A549 treated with dexamethasone at 1 μM for 4 hours (cell line): ENCODE data around the gene SPRR2E. TPM values are rescaled to one million over a fixed set of nuclear protein-coding genes. Genes with fewer than 3 reads are reported as not detected.

Experiments used
- total RNA-seq: library from RNA; stranded (reverse); fragments of 200-300 nt; extraction: Qiagen RNA extraction; gene quantifications from 5 replicates; pipeline ENCODE4 v1.2.3, GENCODE V29; 2022

The SPRR2E gene
- not detected in 5 replicates for total RNA-seq

DNA sequence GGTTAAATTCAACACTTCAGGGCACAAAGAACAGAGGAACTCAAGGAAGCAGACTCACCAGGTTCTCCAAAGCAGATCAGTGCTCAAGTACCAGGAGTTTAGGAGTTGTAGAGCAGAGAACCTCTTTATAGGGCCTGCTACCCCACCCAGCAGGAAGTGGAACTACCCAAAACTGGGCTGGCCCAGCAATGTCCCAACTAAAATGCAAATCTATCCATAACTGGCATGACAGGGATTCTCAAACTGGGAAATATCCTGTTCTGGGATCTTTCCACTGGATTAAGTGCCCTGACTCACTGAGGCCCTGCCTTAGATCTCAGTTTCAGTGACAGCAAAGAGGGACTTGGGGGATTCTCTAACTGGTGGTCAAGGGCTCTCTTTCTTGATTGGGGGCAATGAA lies at the start of gene SPRR2E:
SPRR2E (minus strand) TSS at position 101 of the 400 bp plus-strand sequence. CDS start 775 bp downstream, outside the sequence.

DNA sequence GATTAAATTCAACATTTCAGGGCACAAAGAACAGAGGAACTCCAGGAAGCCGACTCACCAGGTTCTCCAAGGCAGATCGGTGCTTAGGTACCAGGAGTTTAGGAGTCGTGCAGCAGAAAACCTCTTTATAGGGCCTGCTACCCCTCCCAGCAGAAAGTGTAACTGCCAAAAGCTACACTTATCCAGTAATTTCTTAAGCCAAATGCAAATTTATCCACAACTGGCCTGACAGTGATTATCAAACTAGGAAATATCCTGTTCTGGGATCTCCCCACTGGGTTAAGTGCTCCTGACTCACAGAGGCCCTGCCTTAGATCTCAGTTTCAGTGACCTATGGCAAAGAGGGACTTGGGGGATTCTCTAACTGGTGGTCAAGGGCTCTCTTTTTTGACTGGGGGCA lies 19.1 kb upstream of the SPRR2E start, which contains the start of gene SPRR2F:
SPRR2F (minus strand) TSS at position 101 of the 400 bp plus-strand sequence. CDS start 783 bp downstream, outside the sequence.

GRCh38 chr1:153071511-153071910 lies 22.8 kb downstream of the SPRR2E start, which contains the start of gene SPRR2B:
SPRR2B (minus strand) TSS chr1:153071611; CDS start chr1:153070839, 772 bp downstream.

DNA sequence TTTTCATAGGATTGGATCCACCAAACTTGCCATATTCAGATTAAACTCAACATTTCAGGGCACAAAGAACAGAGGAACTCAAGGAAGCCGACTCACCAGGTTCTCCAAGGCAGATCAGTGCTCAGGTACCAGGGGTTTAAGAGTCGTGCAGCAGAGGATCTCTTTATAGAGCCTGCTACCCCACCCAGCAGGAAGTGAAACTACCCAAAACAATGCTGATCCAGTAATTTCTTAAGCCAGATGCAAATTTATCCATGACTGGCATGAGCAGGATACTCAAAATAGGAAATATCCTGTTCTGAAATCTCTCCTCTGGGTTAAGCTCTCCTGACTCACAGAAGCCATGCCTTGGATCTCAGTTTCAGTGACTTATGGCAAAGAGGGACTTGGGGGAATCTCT lies 37.0 kb downstream of the SPRR2E start, which contains the start of gene SPRR2A:
SPRR2A (minus strand) TSS at position 138 of the 400 bp plus-strand sequence. CDS start 777 bp downstream, outside the sequence.

Other genes starting within 250 kb of the SPRR2E start
- gene LCE7A, start 234.5 kb downstream of the SPRR2E start, total RNA-seq, result not detected in 5 replicates
- gene SMCP, start 216.2 kb downstream of the SPRR2E start, total RNA-seq, result not detected in 5 replicates
- 0.05 to 0.12 TPM (median 0.09 TPM) in 5 replicates for gene IVL, start 186.0 kb downstream of the SPRR2E start, total RNA-seq
- gene SPRR5, start 147.3 kb downstream of the SPRR2E start, total RNA-seq, result not detected in 5 replicates
- not detected in 5 replicates for gene SPRR4, start 123.9 kb downstream of the SPRR2E start, total RNA-seq
- not detected in 5 replicates for gene SPRR1A, start 110.4 kb downstream of the SPRR2E start, total RNA-seq
- not detected in 5 replicates for gene SPRR3, start 92.8 kb downstream of the SPRR2E start, total RNA-seq
- not detected in 5 replicates for gene SPRR1B, start 63.3 kb downstream of the SPRR2E start, total RNA-seq
- gene SPRR2D, start 53.4 kb downstream of the SPRR2E start, total RNA-seq, result not detected in 5 replicates
- gene SPRR2A, start 37.0 kb downstream of the SPRR2E start, total RNA-seq, result 0.12 TPM in 1 of 5 replicates, not detected in the others
- not detected in 5 replicates for gene SPRR2B, start 22.9 kb downstream of the SPRR2E start, total RNA-seq
- gene SPRR2F, start 19.0 kb upstream of the SPRR2E start, total RNA-seq, result not detected in 5 replicates
- not detected in 5 replicates for gene SPRR2G, start 56.4 kb upstream of the SPRR2E start, total RNA-seq
- gene LELP1, start 108.9 kb upstream of the SPRR2E start, total RNA-seq, result not detected in 5 replicates
- 0.10 TPM in 1 of 5 replicates, not detected in the others for gene PRR9, start 123.1 kb upstream of the SPRR2E start, total RNA-seq
- not detected in 5 replicates for gene LORICRIN, start 165.2 kb upstream of the SPRR2E start, total RNA-seq
- not detected in 5 replicates for gene PGLYRP3, start 218.4 kb upstream of the SPRR2E start, total RNA-seq